ENCODE measurements around the gene SRP68.

The SRP68 gene

GRCh38 chr17:75996665-75997590 lies 75.4 kb downstream of the SRP68 start:
- Histone ChIP-seq H3K9ac (ENCODE audit: low read depth, low read length, poor library complexity, severe bottlenecking) (peak overlapping the region; percentile 79), H2AFZ (ENCODE audit: low read length) (peak overlapping the region; percentile 37; the same call in 1 of the 2 replicates), H3K4me3 (ENCODE audit: low read length, poor library complexity, severe bottlenecking) (peak overlapping the region; percentile 70), H3K79me2 (ENCODE audit: insufficient read depth, low read length) (no peaks in the 10 kb centered on the region), H3K4me1 (ENCODE audit: insufficient read depth, low read length, poor library complexity, severe bottlenecking) (peaks cover 34% of the 10 kb centered on the region), H3F3A (ENCODE audit: low read depth) (peaks cover 12% of the 10 kb centered on the region), H4K20me1 (ENCODE audit: insufficient read depth, low read length, poor library complexity, severe bottlenecking) (no peaks in the 10 kb centered on the region), H3K9me2 (replicated peaks; ENCODE audit: low read depth, low read length) (no peaks in the 10 kb centered on the region), H3K9me3 (ENCODE audit: insufficient read depth, low read depth, low read length) (no peaks in the 10 kb centered on the region), H3K27me3 (ENCODE audit: insufficient read depth, low read length, poor library complexity, severe bottlenecking) (no peaks in the 10 kb centered on the region), H3K36me3 (ENCODE audit: insufficient read depth, low read length) (peaks cover 23% of the 10 kb centered on the region; the same call in 1 of the 2 replicates), H3K4me2 (ENCODE audit: low read depth, low read length, poor library complexity, severe bottlenecking) (peak overlapping the region; percentile 91)
- TF ChIP-seq EZH2phosphoT487 (IDR thresholded peaks at IDR 0.05; ENCODE audit: borderline replicate concordance), result no peak
- no peak for TF ChIP-seq CTCF (conservative IDR thresholded peaks at IDR 0.05; ENCODE audit: low read length)

GRCh38 chr17:75995385-75995925 lies 76.9 kb downstream of the SRP68 start:
- Histone ChIP-seq H4K20me1 (ENCODE audit: insufficient read depth, low read length, poor library complexity, severe bottlenecking) (no peaks in the 10 kb centered on the region), H3K9ac (ENCODE audit: low read depth, low read length, poor library complexity, severe bottlenecking) (no peak overlapping the region), H3K9me3 (ENCODE audit: insufficient read depth, low read depth, low read length) (no peaks in the 10 kb centered on the region), H3K79me2 (ENCODE audit: insufficient read depth, low read length) (no peaks in the 10 kb centered on the region), H3K9me2 (replicated peaks; ENCODE audit: low read depth, low read length) (no peaks in the 10 kb centered on the region), H3K27me3 (ENCODE audit: insufficient read depth, low read length, poor library complexity, severe bottlenecking) (no peaks in the 10 kb centered on the region), H3K4me2 (ENCODE audit: low read depth, low read length, poor library complexity, severe bottlenecking) (no peak overlapping the region), H3F3A (ENCODE audit: low read depth) (peaks cover 12% of the 10 kb centered on the region), H2AFZ (ENCODE audit: low read length) (no peak overlapping the region), H3K36me3 (ENCODE audit: insufficient read depth, low read length) (peaks cover 28% of the 10 kb centered on the region; the same call in 1 of the 2 replicates), H3K4me1 (ENCODE audit: insufficient read depth, low read length, poor library complexity, severe bottlenecking) (peaks cover 34% of the 10 kb centered on the region), H3K4me3 (ENCODE audit: low read length, poor library complexity, severe bottlenecking) (no peak overlapping the region)
- no peak for TF ChIP-seq CTCF (conservative IDR thresholded peaks at IDR 0.05; ENCODE audit: low read length)
- no peak for TF ChIP-seq EZH2phosphoT487 (IDR thresholded peaks at IDR 0.05; ENCODE audit: borderline replicate concordance)

GRCh38 chr17:75994802-75995370 lies 77.4 kb downstream of the SRP68 start:
- no peak for TF ChIP-seq CTCF (conservative IDR thresholded peaks at IDR 0.05; ENCODE audit: low read length)
- no peak for TF ChIP-seq EZH2phosphoT487 (IDR thresholded peaks at IDR 0.05; ENCODE audit: borderline replicate concordance)
- Histone ChIP-seq H3K9me3 (ENCODE audit: insufficient read depth, low read depth, low read length) (no peaks in the 10 kb centered on the region), H2AFZ (ENCODE audit: low read length) (no peak overlapping the region), H3K27me3 (ENCODE audit: insufficient read depth, low read length, poor library complexity, severe bottlenecking) (no peaks in the 10 kb centered on the region), H3K79me2 (ENCODE audit: insufficient read depth, low read length) (no peaks in the 10 kb centered on the region), H3F3A (ENCODE audit: low read depth) (peaks cover 12% of the 10 kb centered on the region), H3K4me3 (ENCODE audit: low read length, poor library complexity, severe bottlenecking) (no peak overlapping the region), H4K20me1 (ENCODE audit: insufficient read depth, low read length, poor library complexity, severe bottlenecking) (no peaks in the 10 kb centered on the region), H3K4me1 (ENCODE audit: insufficient read depth, low read length, poor library complexity, severe bottlenecking) (peaks cover 30% of the 10 kb centered on the region), H3K4me2 (ENCODE audit: low read depth, low read length, poor library complexity, severe bottlenecking) (no peak overlapping the region), H3K36me3 (ENCODE audit: insufficient read depth, low read length) (peaks cover 28% of the 10 kb centered on the region; the same call in 1 of the 2 replicates), H3K9me2 (replicated peaks; ENCODE audit: low read depth, low read length) (no peaks in the 10 kb centered on the region), H3K9ac (ENCODE audit: low read depth, low read length, poor library complexity, severe bottlenecking) (no peak overlapping the region)
